Effector CD8-positive, alpha-beta T cell (primary cell): Measurements from ENCODE around the gene TXNRD1.
"Not testable (repeated sequence)": the region's sequence is repeated elsewhere in the genome, so short reads cannot be mapped to it uniquely, and the experiment has no call there.

Source experiments
- DNase-seq: peaks from one replicate; lab custom pipeline; 2025; lab: John Stamatoyannopoulos, UW

The TXNRD1 gene

GRCh38 chr12:104328278-104328677 lies 112.7 kb downstream of the TXNRD1 start:
- not testable (repeated sequence) for DNase-seq

- no peak for DNase-seq
Observed at GRCh38 chr12:104328790-104329189, 113.2 kb downstream of the TXNRD1 start.

DNA sequence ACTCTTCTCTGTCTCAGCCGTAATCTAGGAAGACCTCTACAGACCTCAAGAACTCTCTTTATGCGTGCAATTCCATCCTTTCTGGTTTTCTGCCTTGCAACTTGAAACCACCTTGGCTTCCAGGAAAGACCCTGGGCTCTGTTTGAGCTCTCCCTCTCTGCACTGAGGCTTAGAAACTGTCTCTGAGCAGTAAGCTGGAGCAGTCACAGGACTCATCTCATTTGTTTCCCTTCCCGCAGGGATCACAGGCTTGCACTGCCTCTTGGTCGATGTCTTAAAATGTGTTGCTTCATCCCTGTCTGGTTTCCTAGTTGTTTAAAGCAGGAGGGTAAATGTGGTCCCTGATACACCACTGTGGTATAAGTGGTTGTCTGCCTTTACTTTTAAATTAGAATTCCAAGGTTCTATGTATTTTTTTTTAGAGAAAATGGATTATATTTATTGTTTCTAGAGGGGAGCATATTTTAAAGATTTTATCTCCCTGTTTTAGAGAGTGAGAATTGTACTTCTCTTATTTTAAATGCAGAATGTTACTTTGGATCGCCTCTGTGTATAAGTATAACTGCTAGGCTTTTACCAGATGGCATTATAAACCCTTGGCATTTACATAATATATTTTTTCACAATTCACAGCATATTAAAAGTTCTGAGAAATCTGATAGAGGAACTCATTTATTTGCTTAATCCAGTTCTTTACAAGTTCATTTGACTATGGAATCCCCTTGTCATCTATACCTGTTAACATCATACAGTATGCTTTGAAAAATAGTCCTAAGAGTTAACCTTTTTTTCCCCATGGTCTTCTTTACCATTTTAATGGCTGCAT lies 114.3 kb downstream of the TXNRD1 start:
- no peak for DNase-seq

- no peak for DNase-seq
Observed at GRCh38 chr12:104331376-104331775, 115.8 kb downstream of the TXNRD1 start.

GRCh38 chr12:104332273-104332672 lies 116.7 kb downstream of the TXNRD1 start:
- DNase-seq, result not testable (repeated sequence)

GRCh38 chr12:104333692-104334255 lies 118.2 kb downstream of the TXNRD1 start:
- DNase-seq, result no peak

- no peak for DNase-seq
Observed at GRCh38 chr12:104334581-104334980, 119.0 kb downstream of the TXNRD1 start.

GRCh38 chr12:104336115-104336514 lies 120.5 kb downstream of the TXNRD1 start:
- DNase-seq, result no peak

DNA sequence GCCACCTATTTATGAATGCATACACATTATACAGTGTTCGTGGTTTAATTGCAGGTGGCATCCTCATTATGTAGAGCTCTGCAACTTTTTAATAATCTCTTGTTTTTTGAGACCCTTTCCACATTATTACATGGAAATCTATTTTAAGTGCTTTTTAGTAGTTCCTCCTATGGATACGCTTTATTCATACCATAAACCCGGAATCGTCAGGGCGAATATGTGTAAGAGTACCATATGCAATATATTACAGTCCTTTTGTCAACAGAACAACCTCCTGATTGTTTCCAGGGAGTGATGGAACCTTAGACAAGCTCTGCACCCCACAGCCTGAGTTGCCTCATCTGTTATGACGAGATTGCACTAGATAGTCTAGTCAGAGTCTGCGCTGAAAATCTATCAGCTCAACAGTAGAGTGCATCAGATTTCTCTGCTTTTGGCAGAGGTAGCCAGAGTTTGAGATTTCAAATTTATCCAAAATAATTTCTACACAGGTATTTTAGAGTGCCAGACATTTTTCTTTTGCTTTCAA lies 121.5 kb downstream of the TXNRD1 start:
- DNase-seq, result no peak

DNA sequence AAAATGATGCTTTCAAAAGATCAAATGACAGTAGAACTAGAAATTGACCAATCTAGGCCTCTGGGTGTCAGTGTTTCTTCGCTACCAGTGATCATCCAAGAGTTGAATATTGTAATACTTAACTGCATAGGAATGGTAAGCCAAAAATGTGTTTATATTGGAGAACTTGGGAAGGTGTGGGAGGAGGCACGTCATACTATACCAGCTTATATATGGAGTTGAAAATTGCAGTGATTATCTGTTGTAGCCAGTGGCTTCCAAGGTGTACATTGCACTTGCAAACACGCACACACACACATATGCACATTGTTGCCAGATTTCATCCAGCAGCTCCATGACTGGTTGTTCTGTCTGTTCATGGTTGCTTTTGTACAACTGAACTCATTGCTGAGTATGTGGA lies 124.1 kb downstream of the TXNRD1 start:
- no peak for DNase-seq

- DNase-seq, result no peak
Observed at GRCh38 chr12:104340177-104340576, 124.6 kb downstream of the TXNRD1 start.

GRCh38 chr12:104340925-104341611 lies 125.5 kb downstream of the TXNRD1 start:
- no peak for DNase-seq

- DNase-seq, result no peak
Observed at GRCh38 chr12:104342147-104342546, 126.6 kb downstream of the TXNRD1 start.

- DNase-seq, result no peak
Observed at GRCh38 chr12:104342635-104343249, 127.2 kb downstream of the TXNRD1 start.

DNA sequence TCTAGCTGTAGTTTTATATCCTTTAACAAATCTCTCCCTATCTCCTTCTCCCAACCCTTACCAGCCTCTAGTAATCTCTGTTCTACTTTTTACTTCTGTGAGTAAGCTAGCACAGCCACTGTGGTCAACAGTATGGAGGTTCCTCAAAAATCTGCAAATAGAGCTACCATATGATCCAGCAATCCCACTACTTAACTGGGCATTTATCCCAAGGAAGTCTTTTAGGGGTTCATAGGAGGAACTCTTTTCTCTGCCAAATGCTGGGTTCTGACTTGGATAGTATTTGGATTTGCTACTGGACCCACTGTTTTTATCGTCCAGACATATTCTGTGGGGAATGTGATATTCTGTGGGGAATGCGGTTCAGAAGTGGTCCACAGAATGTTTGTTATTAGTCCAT lies 129.1 kb downstream of the TXNRD1 start:
- no peak for DNase-seq

DNA sequence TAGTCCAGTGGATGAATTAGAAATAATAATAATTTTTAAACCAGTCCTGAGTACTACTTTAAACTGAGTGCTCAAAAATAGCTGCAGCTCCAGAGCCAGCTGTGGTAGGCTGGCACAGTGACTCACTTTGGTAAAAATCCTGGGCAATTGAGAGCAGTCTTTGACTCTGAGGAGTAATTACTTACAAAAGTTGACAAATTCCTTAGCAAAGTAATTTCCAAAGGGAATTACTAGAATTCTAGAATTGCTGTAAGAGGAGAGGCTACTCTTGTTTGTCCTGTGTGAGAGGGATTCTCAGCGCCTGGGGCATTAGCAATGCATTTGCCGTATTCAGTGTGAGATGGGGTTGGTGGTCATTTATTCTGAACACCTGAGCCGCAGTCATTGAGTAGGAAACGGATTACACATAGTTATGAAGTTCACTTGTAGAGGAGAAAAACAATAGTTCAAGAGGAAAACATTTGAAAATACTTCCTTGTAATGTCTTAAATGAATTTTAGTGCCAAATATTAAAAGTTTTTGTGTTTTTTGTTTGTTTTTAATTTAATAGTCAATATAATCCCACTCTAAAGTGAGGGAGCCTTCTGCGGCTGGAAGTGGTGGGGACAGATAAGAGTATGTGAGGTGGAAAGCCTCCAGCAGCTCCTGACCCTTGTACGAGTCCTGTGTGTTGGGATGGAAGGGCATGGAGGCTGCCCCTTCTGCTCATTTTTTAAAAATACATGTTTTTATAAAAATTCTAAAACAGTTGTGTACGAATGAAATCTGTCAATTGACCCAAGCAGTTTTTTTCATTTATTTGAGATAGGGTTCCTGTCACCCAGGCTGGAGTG lies 129.9 kb downstream of the TXNRD1 start:
- DNase-seq, result no peak

DNA sequence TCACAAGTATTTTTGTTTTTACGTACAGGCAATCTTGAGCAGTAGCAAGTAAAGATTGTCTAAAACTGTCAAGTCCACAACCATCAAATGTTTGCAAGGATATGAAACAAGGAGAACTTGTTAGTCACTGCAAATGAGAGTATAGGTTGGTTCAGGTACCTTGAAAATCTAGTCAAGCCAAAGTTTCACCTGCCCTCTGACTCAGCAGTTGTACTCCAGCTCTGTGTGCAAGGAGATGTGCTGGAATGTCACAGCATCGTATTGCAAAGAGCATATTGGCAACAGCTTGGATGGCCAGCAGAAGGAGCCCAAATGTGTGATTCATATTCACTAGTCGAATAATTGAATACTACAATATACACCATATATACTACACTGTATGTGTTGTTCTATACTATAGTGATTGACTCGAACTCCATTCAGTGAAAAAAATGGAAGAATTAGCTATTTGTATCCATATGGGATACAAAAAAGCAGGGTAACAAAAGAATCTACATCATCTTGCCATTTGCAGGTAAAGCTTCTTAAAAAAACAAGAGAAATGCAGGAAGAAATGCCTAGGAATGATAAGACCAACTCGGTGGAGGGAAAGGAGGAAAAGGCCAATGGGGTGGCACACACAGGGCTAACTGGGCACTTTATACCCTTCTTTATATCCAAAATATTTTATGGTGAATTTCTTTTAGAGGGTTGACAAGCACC lies 131.9 kb downstream of the TXNRD1 start:
- DNase-seq, result no peak

DNA sequence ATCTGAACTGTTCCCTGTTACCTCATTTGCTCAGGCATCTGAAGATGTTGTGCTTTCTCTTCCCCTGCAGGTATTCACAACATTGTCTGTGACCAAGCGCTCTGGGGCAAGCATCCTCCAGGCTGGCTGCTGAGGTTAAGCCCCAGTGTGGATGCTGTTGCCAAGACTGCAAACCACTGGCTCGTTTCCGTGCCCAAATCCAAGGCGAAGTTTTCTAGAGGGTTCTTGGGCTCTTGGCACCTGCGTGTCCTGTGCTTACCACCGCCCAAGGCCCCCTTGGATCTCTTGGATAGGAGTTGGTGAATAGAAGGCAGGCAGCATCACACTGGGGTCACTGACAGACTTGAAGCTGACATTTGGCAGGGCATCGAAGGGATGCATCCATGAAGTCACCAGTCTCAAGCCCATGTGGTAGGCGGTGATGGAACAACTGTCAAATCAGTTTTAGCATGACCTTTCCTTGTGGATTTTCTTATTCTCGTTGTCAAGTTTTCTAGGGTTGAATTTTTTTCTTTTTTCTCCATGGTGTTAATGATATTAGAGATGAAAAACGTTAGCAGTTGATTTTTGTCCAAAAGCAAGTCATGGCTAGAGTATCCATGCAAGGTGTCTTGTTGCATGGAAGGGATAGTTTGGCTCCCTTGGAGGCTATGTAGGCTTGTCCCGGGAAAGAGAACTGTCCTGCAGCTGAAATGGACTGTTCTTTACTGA lies 132.9 kb downstream of the TXNRD1 start:
- DNase-seq, result no peak

DNA sequence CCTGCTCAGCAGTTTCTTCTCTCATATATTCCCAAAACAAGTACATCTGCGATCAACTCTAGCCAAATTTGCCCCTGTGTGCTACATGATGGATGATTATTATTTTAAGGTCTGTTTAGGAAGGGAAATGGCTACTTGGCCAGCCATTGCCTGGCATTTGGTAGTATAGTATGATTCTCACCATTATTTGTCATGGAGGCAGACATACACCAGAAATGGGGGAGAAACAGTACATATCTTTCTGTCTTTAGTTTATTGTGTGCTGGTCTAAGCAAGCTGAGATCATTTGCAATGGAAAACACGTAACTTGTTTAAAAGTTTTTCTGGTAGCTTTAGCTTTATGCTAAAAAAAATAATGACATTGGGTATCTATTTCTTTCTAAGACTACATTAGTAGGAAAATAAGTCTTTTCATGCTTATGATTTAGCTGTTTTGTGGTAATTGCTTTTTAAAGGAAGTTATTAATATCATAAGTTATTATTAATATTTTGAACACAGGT lies 133.5 kb downstream of the TXNRD1 start:
- no peak for DNase-seq
